AG04449 (cell line): ENCODE data around the gene INF2.

Source experiments
- CTCF ChIA-PET: fragments of 350-600 bp; formaldehyde crosslinking; extraction: SDS; loops from one replicate; lab custom pipeline; 2021; ENCODE audit warnings: antibody characterized with exemption; lab: Yijun Ruan, JAX
- POLR2A ChIA-PET: fragments of 400-600, 350-600 bp; formaldehyde crosslinking; extraction: SDS; loops from one replicate; lab custom pipeline; 2020; ENCODE audit warnings: antibody characterized with exemption, inconsistent platforms; lab: Yijun Ruan, JAX
- DNase-seq: peaks from one replicate; pipeline ENCODE4 v3.0.0-alpha.2; 2010; ENCODE audit warnings: low read depth, low spot score
- H3K4me3 ChIP-seq: 2 replicates; pipeline ENCODE4 v1.5.1; 2011; ENCODE audit warnings: low read depth, mild to moderate bottlenecking, control low read depth, low read length
- CTCF ChIP-seq: IDR thresholded peaks from one replicate; pipeline ENCODE4 v1.5.1; 2011; ENCODE audit warnings: mild to moderate bottlenecking, moderate library complexity, low read length, control low read depth, inconsistent platforms; ENCODE audit not compliant: insufficient read depth; ENCODE audit errors: missing control alignments

Gene INF2

GRCh38 chr14:104676694-104677511 is 12.5 kb upstream of the INF2 start:
- CTCF ChIA-PET = interaction anchor here (0.6 to 1.3 kb wide), 5 partner anchors 11 to 92 kb away, joined by 3 to 5 read pairs (median 3); no protein-coding TSS in a partner anchor
- POLR2A ChIA-PET = interaction anchor here (0.7 kb wide), 1 partner anchor 41 kb away, joined by 3 read pairs; no protein-coding TSS in a partner anchor
- no peak for TF ChIP-seq CTCF
- H3K4me3 ChIP-seq = peak overlapping the region; percentile 60; the same call in 1 of the 2 replicates
- DNase-seq = no peak

- H3K4me3 ChIP-seq = peak overlapping the region; percentile 60
- CTCF ChIA-PET = interaction anchor here (0.6 to 1.8 kb wide), 10 partner anchors 9 to 803 kb away, joined by 3 to 5 read pairs (median 3); no protein-coding TSS in a partner anchor
- POLR2A ChIA-PET = no interaction called here
- DNase-seq = no peak
- TF ChIP-seq CTCF = no peak
Observed at GRCh38 chr14:104677512-104678332, 11.7 kb upstream of the INF2 start.

GRCh38 chr14:104678346-104678745 is 11.1 kb upstream of the INF2 start:
- no peak for TF ChIP-seq CTCF
- CTCF ChIA-PET = interaction anchor here (0.6 to 1.8 kb wide), 11 partner anchors 9 to 802 kb away, joined by 3 to 5 read pairs (median 3); no protein-coding TSS in a partner anchor
- POLR2A ChIA-PET = no interaction called here
- H3K4me3 ChIP-seq = peak overlapping the region; percentile 60
- DNase-seq = no peak

- DNase-seq = no peak
- ChIA-PET POLR2A (no interaction called here), CTCF (interaction anchor here (0.6 to 3.9 kb wide), 8 partner anchors 8 to 65 kb away, joined by 3 to 13 read pairs (median 4); no protein-coding TSS in a partner anchor)
- TF ChIP-seq CTCF = no peak
- no peak overlapping the region for H3K4me3 ChIP-seq
Observed at GRCh38 chr14:104678901-104679705, 10.3 kb upstream of the INF2 start.

GRCh38 chr14:104680056-104680805 is 9.2 kb upstream of the INF2 start:
- no peak for DNase-seq
- ChIA-PET CTCF (interaction anchor here (1.0 to 3.9 kb wide), 7 partner anchors 8 to 41 kb away, joined by 3 to 13 read pairs (median 4); partner anchors contain the start of gene INF2), POLR2A (interaction anchor here (2.9 kb wide), 1 partner anchor 17 kb away, joined by 16 read pairs; no protein-coding TSS in a partner anchor)
- H3K4me3 ChIP-seq = peak overlapping the region; percentile 4; the same call in 1 of the 2 replicates
- no peak for TF ChIP-seq CTCF
